Body of pancreas (tissue), 4 donors: ENCODE results near the gene CA5A.

Source experiments
- CTCF ChIP-seq, 7 experiments: fragments of 450-650 bp in 4 of 7; fragments of 200-600 bp in 3 of 7; sonication (generic) in 3 of 7; IDR thresholded peaks; one replicate each; pipeline ENCODE4 v1.5.1; 2016 to 2019; ENCODE audit warnings: antibody characterized with exemption in 7 of 7
- POLR2A ChIP-seq, 3 donors: fragments of 450-650 bp; IDR thresholded peaks; one replicate each; pipeline ENCODE4 v1.6.1; 2016; ENCODE audit warnings: antibody characterized with exemption in 3 of 3, mild to moderate bottlenecking in 2 of 3

GRCh38 chr16:87895641-87896141 is 40.6 kb downstream of the CA5A start:
- TF ChIP-seq CTCF (IDR thresholded peaks at IDR 0.05) (no peak), POLR2A (IDR thresholded peaks at IDR 0.05) (no peak)
